Measurements from ENCODE around the gene PSD4. TPM values are rescaled to one million over a fixed set of nuclear protein-coding genes. Genes with fewer than 3 reads are reported as not detected.

PSD4 gene
- total RNA-seq, 2 experiments from 2014 or later = 96.5 to 101 TPM

DNA sequence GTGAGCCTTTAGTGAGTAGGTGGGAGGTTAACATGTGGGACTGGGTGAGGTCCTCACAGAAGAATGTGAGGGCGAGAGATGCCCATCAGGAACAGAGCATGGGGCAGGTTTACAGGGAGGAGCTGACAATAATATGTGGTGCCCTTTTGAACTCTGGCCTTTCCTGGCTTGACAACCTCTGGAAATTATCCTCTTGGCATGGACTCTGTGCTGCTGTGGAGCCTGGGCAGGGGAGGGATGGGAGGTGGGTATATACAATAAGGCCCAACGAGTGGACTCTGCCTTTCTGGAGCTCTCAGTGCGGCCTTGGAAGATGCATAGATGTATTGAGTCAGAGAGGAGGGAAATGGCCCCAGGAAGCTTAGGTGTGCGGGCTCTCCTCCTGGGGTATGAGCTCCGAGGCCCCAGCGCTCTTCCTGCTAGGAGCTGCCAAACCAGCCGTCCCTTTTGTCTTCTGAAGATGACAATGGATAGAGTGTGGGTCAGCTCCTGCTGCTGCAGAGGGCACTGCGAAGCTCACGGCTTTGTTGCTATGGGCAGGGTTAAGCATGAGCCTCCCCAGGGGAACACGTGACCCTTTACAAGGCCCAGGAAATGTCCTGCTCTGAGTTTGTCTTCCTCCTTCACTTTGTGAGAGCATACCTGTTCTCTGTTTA is 8.7 kb upstream of the PSD4 start:
- ChIA-PET CTCF (interaction anchor here (0.8 to 3.8 kb wide), 2 partner anchors 28 to 34 kb away, joined by 5 to 17 read pairs; no protein-coding TSS in a partner anchor), POLR2A (interaction anchor here (1.8 to 4.9 kb wide), 2 partner anchors 8 to 10 kb away, joined by 6 to 28 read pairs; partner anchors contain the start of gene PSD4)
- Histone ChIP-seq H3K27me3 (ENCODE audit: control insufficient read depth in 1 of 2, insufficient read depth in 2 of 2, low read length in 2 of 2) (no peaks in the 10 kb centered on the region), H3K4me1 (ENCODE audit: insufficient read depth, low read length) (peaks cover 51% of the 10 kb centered on the region), H3K36me3 (ENCODE audit: insufficient read depth, low read length) (no peaks in the 10 kb centered on the region), H3K9me3 (ENCODE audit: control insufficient read depth in 1 of 2, insufficient read depth in 1 of 2, low read length in 2 of 2) (no peaks in the 10 kb centered on the region), H3K4me3 (ENCODE audit: low read length) (no peak overlapping the region), H3K27ac (ENCODE audit: low read depth in 1 of 2, low read length in 2 of 2) (no peak overlapping the region)
- Mint-ChIP-seq H3K27me3 (no peaks in the 10 kb centered on the region), H3K27ac (peak overlapping the region; percentile 90), H3K36me3 (ENCODE audit: low read depth) (no peaks in the 10 kb centered on the region), H3K9me3 (no peaks in the 10 kb centered on the region), H3K4me3 (no peak overlapping the region), H3K4me1 (ENCODE audit: low read depth) (peaks cover 67% of the 10 kb centered on the region)
- intact Hi-C loops (cut with DNase I, micrococcal nuclease) = no loop called here
- TF ChIP-seq, protein P1, sequence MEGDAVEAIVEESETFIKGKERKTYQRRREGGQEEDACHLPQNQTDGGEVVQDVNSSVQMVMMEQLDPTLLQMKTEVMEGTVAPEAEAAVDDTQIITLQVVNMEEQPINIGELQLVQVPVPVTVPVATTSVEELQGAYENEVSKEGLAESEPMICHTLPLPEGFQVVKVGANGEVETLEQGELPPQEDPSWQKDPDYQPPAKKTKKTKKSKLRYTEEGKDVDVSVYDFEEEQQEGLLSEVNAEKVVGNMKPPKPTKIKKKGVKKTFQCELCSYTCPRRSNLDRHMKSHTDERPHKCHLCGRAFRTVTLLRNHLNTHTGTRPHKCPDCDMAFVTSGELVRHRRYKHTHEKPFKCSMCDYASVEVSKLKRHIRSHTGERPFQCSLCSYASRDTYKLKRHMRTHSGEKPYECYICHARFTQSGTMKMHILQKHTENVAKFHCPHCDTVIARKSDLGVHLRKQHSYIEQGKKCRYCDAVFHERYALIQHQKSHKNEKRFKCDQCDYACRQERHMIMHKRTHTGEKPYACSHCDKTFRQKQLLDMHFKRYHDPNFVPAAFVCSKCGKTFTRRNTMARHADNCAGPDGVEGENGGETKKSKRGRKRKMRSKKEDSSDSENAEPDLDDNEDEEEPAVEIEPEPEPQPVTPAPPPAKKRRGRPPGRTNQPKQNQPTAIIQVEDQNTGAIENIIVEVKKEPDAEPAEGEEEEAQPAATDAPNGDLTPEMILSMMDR (IDR thresholded peaks at IDR 0.05) = no peak
- no peak for DNase-seq
- no peak for ATAC-seq (ENCODE audit: poor library complexity)

DNA sequence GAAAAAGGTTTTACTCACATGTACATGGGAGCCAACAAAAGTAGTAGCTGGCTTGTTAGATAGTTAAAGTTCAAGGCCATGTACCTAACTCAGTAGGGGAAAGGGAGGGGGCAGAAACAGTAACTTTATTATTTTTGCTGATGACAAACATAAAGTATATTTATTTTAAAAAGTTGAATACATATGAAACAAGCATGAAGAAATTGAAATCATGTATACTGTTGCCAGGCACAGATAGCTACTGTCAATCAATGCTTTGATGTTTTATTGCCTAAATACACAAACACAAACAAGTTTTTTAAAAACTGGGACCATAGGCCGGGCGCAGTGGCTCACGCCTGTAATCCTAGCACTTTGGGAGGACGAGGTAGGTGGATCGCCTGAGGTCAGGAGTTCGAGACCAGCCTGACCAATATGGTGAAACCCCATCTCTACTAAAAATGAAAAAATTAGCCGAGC is 7.6 kb upstream of the PSD4 start:
- H3K36me3 ChIP-seq (ENCODE audit: insufficient read depth, low read length) = no peaks in the 10 kb centered on the region
- no peak overlapping the region for H3K4me3 Mint-ChIP-seq
- peak overlapping the region; percentile 90 for H3K27ac Mint-ChIP-seq
- H3K4me1 Mint-ChIP-seq (ENCODE audit: low read depth) = peaks cover 67% of the 10 kb centered on the region
- ATAC-seq (ENCODE audit: poor library complexity) (no peak), DNase-seq (no peak)
- no peaks in the 10 kb centered on the region for H3K9me3 Mint-ChIP-seq
- CTCF ChIA-PET = interaction anchor here (0.9 to 3.8 kb wide), 3 partner anchors 9 to 33 kb away, joined by 4 to 17 read pairs (median 7); no protein-coding TSS in a partner anchor
- no peak overlapping the region for H3K27ac ChIP-seq (ENCODE audit: low read depth in 1 of 2, low read length in 2 of 2)
- H3K27me3 ChIP-seq (ENCODE audit: control insufficient read depth in 1 of 2, insufficient read depth in 2 of 2, low read length in 2 of 2) = no peaks in the 10 kb centered on the region
- TF ChIP-seq, protein P1 (IDR thresholded peaks at IDR 0.05) = no peak
- intact Hi-C loops (cut with DNase I, micrococcal nuclease) = no loop called here
- no peak overlapping the region for H3K4me3 ChIP-seq (ENCODE audit: low read length)
- POLR2A ChIA-PET = interaction anchor here (1.8 to 4.9 kb wide), 2 partner anchors 8 to 9 kb away, joined by 6 to 28 read pairs; partner anchors contain the start of gene PSD4
- H3K27me3 Mint-ChIP-seq = no peaks in the 10 kb centered on the region
- no peaks in the 10 kb centered on the region for H3K9me3 ChIP-seq (ENCODE audit: control insufficient read depth in 1 of 2, insufficient read depth in 1 of 2, low read length in 2 of 2)
- no peaks in the 10 kb centered on the region for H3K36me3 Mint-ChIP-seq (ENCODE audit: low read depth)
- H3K4me1 ChIP-seq (ENCODE audit: insufficient read depth, low read length) = peaks cover 63% of the 10 kb centered on the region

DNA sequence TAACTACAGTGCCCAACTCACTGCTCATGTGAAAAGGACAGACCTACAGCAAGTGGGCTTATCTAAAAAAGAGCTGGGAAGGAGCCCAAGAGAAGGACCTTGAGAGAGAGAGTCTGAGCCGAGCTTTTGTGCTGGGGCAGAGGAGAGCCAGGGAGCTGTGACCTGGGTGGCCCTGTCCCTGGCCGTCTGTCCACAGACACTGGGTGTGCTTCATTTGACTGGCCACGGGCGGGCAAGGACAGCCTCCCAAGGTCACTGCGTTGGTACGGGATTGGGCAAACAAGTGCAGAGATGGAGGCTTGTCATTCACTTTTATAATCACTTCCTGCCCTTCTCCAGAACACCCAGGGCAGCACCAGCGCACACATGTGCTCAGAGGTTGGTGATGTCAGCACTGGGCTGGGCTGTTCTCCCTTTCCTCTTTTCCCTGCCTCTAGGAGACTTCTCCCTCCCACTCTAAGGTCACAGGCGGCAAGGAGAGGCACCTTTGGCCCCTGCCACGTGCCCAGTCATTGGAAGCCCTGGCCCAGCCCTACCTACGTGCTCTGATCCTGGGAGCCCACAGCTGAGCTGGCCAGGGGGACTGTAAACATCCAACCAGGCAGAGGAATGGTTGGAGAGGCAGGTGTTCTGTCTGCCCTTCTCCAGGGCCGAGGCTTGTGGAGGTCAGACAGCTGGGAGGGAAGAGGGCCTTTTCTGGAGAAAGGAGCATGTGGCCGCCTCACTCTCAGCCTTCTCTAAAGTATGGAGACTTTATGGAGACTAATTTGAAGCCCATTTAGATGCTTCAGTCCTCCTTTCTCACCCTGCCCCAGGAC is 6.4 kb upstream of the PSD4 start:
- Histone ChIP-seq H3K4me3 (ENCODE audit: low read length) (peak overlapping the region; percentile 17), H3K27me3 (ENCODE audit: control insufficient read depth in 1 of 2, insufficient read depth in 2 of 2, low read length in 2 of 2) (no peaks in the 10 kb centered on the region)
- ATAC-seq (ENCODE audit: poor library complexity) = peak; percentile 67

More for the DNA sequence above, 6.4 kb upstream of the PSD4 start:
- POLR2A ChIA-PET = interaction anchor here (1.5 to 3.3 kb wide), 3 partner anchors 10 to 30 kb away, joined by 3 to 27 read pairs (median 12); no protein-coding TSS in a partner anchor
- Histone ChIP-seq H3K27ac (ENCODE audit: low read depth in 1 of 2, low read length in 2 of 2) (peak overlapping the region; percentile 74 to 85), H3K9me3 (ENCODE audit: control insufficient read depth in 1 of 2, insufficient read depth in 1 of 2, low read length in 2 of 2) (no peaks in the 10 kb centered on the region), H3K4me1 (ENCODE audit: insufficient read depth, low read length) (peaks cover 73% of the 10 kb centered on the region), H3K36me3 (ENCODE audit: insufficient read depth, low read length) (no peaks in the 10 kb centered on the region)
- peak overlapping the region; percentile 90 for H3K27ac Mint-ChIP-seq
- intact Hi-C loops (cut with DNase I, micrococcal nuclease) = no loop called here
- TF ChIP-seq, protein P1 (IDR thresholded peaks at IDR 0.05) = no peak
- DNase-seq = peak in 8 of 14 experiments; percentile 36 to 70 (median 59)
- no peaks in the 10 kb centered on the region for H3K36me3 Mint-ChIP-seq (ENCODE audit: low read depth)
- peak overlapping the region; percentile 74 for H3K4me3 Mint-ChIP-seq
- CTCF ChIA-PET = interaction anchor here (0.7 to 2.5 kb wide), 4 partner anchors 9 to 32 kb away, joined by 3 to 7 read pairs (median 3); no protein-coding TSS in a partner anchor
- H3K9me3 Mint-ChIP-seq = no peaks in the 10 kb centered on the region
- H3K4me1 Mint-ChIP-seq (ENCODE audit: low read depth) = peaks cover 73% of the 10 kb centered on the region
- no peaks in the 10 kb centered on the region for H3K27me3 Mint-ChIP-seq

All from CD4-positive, alpha-beta T cell (primary cell).